Measurements from ENCODE around the gene MAML2.
"Not testable (repeated sequence)": the region's sequence is repeated elsewhere in the genome, so short reads cannot be mapped to it uniquely, and the experiment has no call there.

The MAML2 gene

GRCh38 chr11:96204366-96204659 is 138.7 kb downstream of the MAML2 start:
- FAIRE-seq = no peak

GRCh38 chr11:96203567-96204365 is 139.2 kb downstream of the MAML2 start:
- no peak for FAIRE-seq

- no peak for FAIRE-seq
These were observed 142.8 kb downstream of the MAML2 start for GRCh38 chr11:96200243-96200642.

GRCh38 chr11:96199563-96200025 is 143.4 kb downstream of the MAML2 start:
- FAIRE-seq = no peak

- no peak for FAIRE-seq
These were observed 144.9 kb downstream of the MAML2 start for GRCh38 chr11:96197801-96198701.

- FAIRE-seq = no peak
These were observed 145.9 kb downstream of the MAML2 start for GRCh38 chr11:96197103-96197502.

- no peak for FAIRE-seq
These were observed 146.8 kb downstream of the MAML2 start for GRCh38 chr11:96196181-96196662.

GRCh38 chr11:96195671-96196070 is 147.3 kb downstream of the MAML2 start:
- no peak for FAIRE-seq

- FAIRE-seq = no peak
These were observed 148.2 kb downstream of the MAML2 start for GRCh38 chr11:96194581-96195374.

- FAIRE-seq = no peak
These were observed 149.1 kb downstream of the MAML2 start for GRCh38 chr11:96193745-96194443.

GRCh38 chr11:96191752-96192151 is 151.2 kb downstream of the MAML2 start:
- no peak for FAIRE-seq

GRCh38 chr11:96189351-96189750 is 153.6 kb downstream of the MAML2 start:
- no peak for FAIRE-seq

GRCh38 chr11:96188243-96189006 is 154.6 kb downstream of the MAML2 start:
- FAIRE-seq = no peak

GRCh38 chr11:96187822-96188221 is 155.2 kb downstream of the MAML2 start:
- FAIRE-seq = no peak

GRCh38 chr11:96186806-96187205 is 156.2 kb downstream of the MAML2 start:
- no peak for FAIRE-seq

- FAIRE-seq = no peak
These were observed 157.7 kb downstream of the MAML2 start for GRCh38 chr11:96185220-96185768.

- FAIRE-seq = not testable (repeated sequence)
These were observed 162.1 kb downstream of the MAML2 start for GRCh38 chr11:96180937-96181336.

GRCh38 chr11:96180341-96180740 is 162.7 kb downstream of the MAML2 start:
- FAIRE-seq = no peak

GRCh38 chr11:96179905-96180304 is 163.1 kb downstream of the MAML2 start:
- FAIRE-seq = no peak

GRCh38 chr11:96178887-96179279 is 164.1 kb downstream of the MAML2 start:
- no peak for FAIRE-seq

Measured in TTC549 (cell line).